HepG2 (cell line): Measurements from ENCODE around the gene CITED4. TPM values are rescaled to one million over a fixed set of nuclear protein-coding genes. Genes with fewer than 3 reads are reported as not detected.

ENCODE experiments used
- ATAC-seq: fragments of 200-7000 bp; cut with Tn5 transposase; 3 replicates; pipeline ENCODE4 v1.9.1; 2020; ENCODE audit warnings: mild to moderate bottlenecking, moderate library complexity
- BruUV-seq: library from RNA; stranded (reverse); fragments of 400-500 nt; replicated peaks from 2 replicates; lab custom pipeline; 2021; lab: Mats Ljungman, UMichigan
- CTCF ChIA-PET: fragments of 300-600 bp; formaldehyde crosslinking; extraction: SDS; loops from one replicate; lab custom pipeline; 2021; ENCODE audit warnings: low total read pairs, inconsistent platforms, low intra/inter-chr PET ratio; lab: Yijun Ruan, JAX
- POLR2A ChIA-PET: fragments of 350-600 bp; sonication (Branson Sonifier 250); formaldehyde crosslinking; loops from one replicate; lab custom pipeline; 2020; ENCODE audit warnings: antibody characterized with exemption, inconsistent platforms; lab: Yijun Ruan, JAX
- DNase-seq: peaks from one replicate; pipeline ENCODE4 v3.0.0-alpha.2; 2015; ENCODE audit warnings: low spot score
- FAIRE-seq: peaks from 3 replicates; lab custom pipeline; 2011; peaks lifted over from hg19 to GRCh38; lab: Jason Lieb, UNC
- H2AFZ ChIP-seq: one replicate; pipeline ENCODE4 v1.6.1; 2011; ENCODE audit warnings: low read length, inconsistent platforms
- H3K27ac ChIP-seq: fragments of 300-600 bp; 3 replicates; pipeline ENCODE4 v1.8.0; 2011; ENCODE audit warnings: mixed run types, mild to moderate bottlenecking, mixed read lengths, low read length, inconsistent platforms; ENCODE audit not compliant: insufficient read depth; ENCODE audit errors: extremely low read length
- H3K27me3 ChIP-seq, 2 experiments: fragments of 200-600 bp in 1 of 2; 2 replicates in 1 of 2; 3 replicates in 1 of 2; pipeline versions ENCODE4 v1.6.0 to v1.8.0; 2011; ENCODE audit warnings: low read length in 2 of 2, mild to moderate bottlenecking in 2 of 2, moderate library complexity in 2 of 2, inconsistent platforms in 1 of 2; ENCODE audit not compliant: insufficient read depth in 2 of 2, control insufficient read depth in 1 of 2
- H3K36me3 ChIP-seq, 2 experiments: fragments of 200-600 bp in 1 of 2; replicated peaks in 1 of 2; 2 replicates in 1 of 2; 3 replicates in 1 of 2; pipeline versions ENCODE4 v1.5.1 to v1.8.0; 2011; ENCODE audit warnings: low read length in 2 of 2, inconsistent platforms in 1 of 2; ENCODE audit not compliant: insufficient read depth in 2 of 2, control insufficient read depth in 1 of 2
- H3K4me1 ChIP-seq: 2 replicates; pipeline ENCODE4 v1.5.1; 2012; ENCODE audit warnings: low read length, inconsistent platforms; ENCODE audit not compliant: insufficient read depth
- H3K4me2 ChIP-seq: 2 replicates; pipeline ENCODE4 v1.6.0; 2011; ENCODE audit warnings: low read depth, low read length, inconsistent platforms
- H3K4me3 ChIP-seq, 3 experiments: fragments of 200-600 bp in 1 of 3; sonication (generic), shearing (Covaris generic) in 1 of 3; replicated peaks in 1 of 3; 2 replicates each; pipeline ENCODE4 v1.5.1; 2011 to 2016; ENCODE audit warnings: low read length in 3 of 3, inconsistent platforms in 2 of 3, low read depth in 2 of 3, mild to moderate bottlenecking in 2 of 3, control low read depth in 1 of 3, mixed read lengths in 1 of 3; ENCODE audit not compliant: insufficient read depth in 1 of 3
- H3K79me2 ChIP-seq: one replicate; pipeline ENCODE4 v1.6.1; 2011; ENCODE audit warnings: low read length, inconsistent platforms; ENCODE audit not compliant: insufficient read depth
- H3K9ac ChIP-seq: 2 replicates; pipeline ENCODE4 v1.6.0; 2011; ENCODE audit warnings: mild to moderate bottlenecking, low read depth, low read length, inconsistent platforms; ENCODE audit not compliant: insufficient read depth
- H3K9me3 ChIP-seq: 2 replicates; pipeline ENCODE4 v1.5.1; 2012; ENCODE audit warnings: mild to moderate bottlenecking, low read length
- H4K20me1 ChIP-seq: 2 replicates; pipeline ENCODE4 v1.6.0; 2011; ENCODE audit warnings: inconsistent platforms, mild to moderate bottlenecking, low read length, moderate library complexity; ENCODE audit not compliant: insufficient read depth
- WGBS: methylation state at CpG from one replicate; pipeline ENCODE4 v1.1.6; 2017; ENCODE audit warnings: low lambda C conversion rate; 5-methylcytosine and 5-hydroxymethylcytosine counted together
- in situ Hi-C: cut with HindIII; loops from 2 replicates; pipeline ENCODE4 v1.10.0; 2017; ENCODE audit warnings: low pct_unique_long_range_greater_than_20kb; ENCODE audit not compliant: extremely low pct_ligation_motif_present
- intact Hi-C: fragments of 100-400 bp; cut with micrococcal nuclease; formaldehyde crosslinking; loops from one replicate; pipeline ENCODE4 v1.10.0; 2022; ENCODE audit not compliant: unreplicated experiment
- polyA plus RNA-seq, 8 experiments: library from polyadenylated mRNA; depleted of rRNA in 3 of 8; stranded (reverse) in 7 of 8; unstranded in 1 of 8; fragments of >200 nt; fragmentation: Illumina TruSeq in 4 of 8; extraction: Trizol in 4 of 8; gene quantifications; 2 replicates each; pipeline versions ENCODE4 v1.2.1 to v1.2.3, GENCODE V29; 2011 to 2016; ENCODE audit warnings: low read depth in 4 of 8, missing spikeins in 1 of 8, mixed read lengths in 1 of 8; ENCODE audit not compliant: insufficient read depth in 1 of 8
- total RNA-seq, 5 experiments: library from RNA; depleted of rRNA; stranded (reverse); fragments of >200 nt; fragmentation: Illumina TruSeq; extraction: Trizol; gene quantifications; 2 replicates each; pipeline ENCODE4 v1.2.3, GENCODE V29; 2016; ENCODE audit warnings: low read depth in 1 of 5
- TF ChIP-seq, protein P1 (sequence below): sonication (generic); formaldehyde crosslinking; conservative IDR thresholded peaks from 2 replicates; pipeline ENCODE4 v1.8.0; 2022; ENCODE audit warnings: low read depth, missing genetic modification reagents
- TF ChIP-seq, protein P2 (sequence below), 2 experiments: fragments of 450-650 bp in 1 of 2; sonication (generic) in 1 of 2; formaldehyde crosslinking; IDR thresholded peaks; 2 replicates each; pipeline versions ENCODE4 v1.5.0 to v1.8.0; 2020 to 2022; ENCODE audit warnings: mild to moderate bottlenecking in 1 of 2, missing genetic modification reagents in 1 of 2
- TF ChIP-seq, protein P3 (sequence below): sonication (generic); formaldehyde crosslinking; IDR thresholded peaks from 2 replicates; pipeline ENCODE4 v1.4.0; 2020; ENCODE audit warnings: low read depth, missing genetic modification reagents

CITED4 gene
- total and polyA plus RNA-seq, 2 of the 13 experiments (the other 11 are each of a cell fraction or from before 2014, with no cell fraction given) = 1.5 to 9.9 TPM

GRCh38 chr1:40845895-40846294 is 16.3 kb downstream of the CITED4 start:
- POLR2A ChIA-PET = interaction anchor here (1.2 kb wide), 1 partner anchor 16 kb away, joined by 3 read pairs; the partner anchor contains the start of gene CITED4
- peaks cover 0 to 9% of the 10 kb centered on the region in 2 experiments; a peak in 2 of 5 replicates for H3K27me3 ChIP-seq
- no peaks in the 10 kb centered on the region for H3K36me3 ChIP-seq
- intact Hi-C loops = loop anchor here (5.0 to 10.0 kb wide), 2 partner anchors 51 to 74 kb away; no protein-coding TSS in a partner anchor
- H3K27ac ChIP-seq = no peak overlapping the region
- in situ Hi-C loops = loop anchor here (5.0 kb wide), 2 partner anchors 69 to 106 kb away; no protein-coding TSS in a partner anchor
- no peak overlapping the region for H2AFZ ChIP-seq
- peaks cover 24% of the 10 kb centered on the region; the same call in 1 of the 2 replicates for H3K4me1 ChIP-seq
- TF ChIP-seq, protein P1, sequence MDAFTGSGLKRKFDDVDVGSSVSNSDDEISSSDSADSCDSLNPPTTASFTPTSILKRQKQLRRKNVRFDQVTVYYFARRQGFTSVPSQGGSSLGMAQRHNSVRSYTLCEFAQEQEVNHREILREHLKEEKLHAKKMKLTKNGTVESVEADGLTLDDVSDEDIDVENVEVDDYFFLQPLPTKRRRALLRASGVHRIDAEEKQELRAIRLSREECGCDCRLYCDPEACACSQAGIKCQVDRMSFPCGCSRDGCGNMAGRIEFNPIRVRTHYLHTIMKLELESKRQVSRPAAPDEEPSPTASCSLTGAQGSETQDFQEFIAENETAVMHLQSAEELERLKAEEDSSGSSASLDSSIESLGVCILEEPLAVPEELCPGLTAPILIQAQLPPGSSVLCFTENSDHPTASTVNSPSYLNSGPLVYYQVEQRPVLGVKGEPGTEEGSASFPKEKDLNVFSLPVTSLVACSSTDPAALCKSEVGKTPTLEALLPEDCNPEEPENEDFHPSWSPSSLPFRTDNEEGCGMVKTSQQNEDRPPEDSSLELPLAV (CRISPR knock-in tag) = no peak
- TF ChIP-seq, protein P2, sequence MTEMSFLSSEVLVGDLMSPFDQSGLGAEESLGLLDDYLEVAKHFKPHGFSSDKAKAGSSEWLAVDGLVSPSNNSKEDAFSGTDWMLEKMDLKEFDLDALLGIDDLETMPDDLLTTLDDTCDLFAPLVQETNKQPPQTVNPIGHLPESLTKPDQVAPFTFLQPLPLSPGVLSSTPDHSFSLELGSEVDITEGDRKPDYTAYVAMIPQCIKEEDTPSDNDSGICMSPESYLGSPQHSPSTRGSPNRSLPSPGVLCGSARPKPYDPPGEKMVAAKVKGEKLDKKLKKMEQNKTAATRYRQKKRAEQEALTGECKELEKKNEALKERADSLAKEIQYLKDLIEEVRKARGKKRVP (CRISPR knock-in tag; IDR thresholded peaks at IDR 0.05) = no peak
- TF ChIP-seq, protein P3, sequence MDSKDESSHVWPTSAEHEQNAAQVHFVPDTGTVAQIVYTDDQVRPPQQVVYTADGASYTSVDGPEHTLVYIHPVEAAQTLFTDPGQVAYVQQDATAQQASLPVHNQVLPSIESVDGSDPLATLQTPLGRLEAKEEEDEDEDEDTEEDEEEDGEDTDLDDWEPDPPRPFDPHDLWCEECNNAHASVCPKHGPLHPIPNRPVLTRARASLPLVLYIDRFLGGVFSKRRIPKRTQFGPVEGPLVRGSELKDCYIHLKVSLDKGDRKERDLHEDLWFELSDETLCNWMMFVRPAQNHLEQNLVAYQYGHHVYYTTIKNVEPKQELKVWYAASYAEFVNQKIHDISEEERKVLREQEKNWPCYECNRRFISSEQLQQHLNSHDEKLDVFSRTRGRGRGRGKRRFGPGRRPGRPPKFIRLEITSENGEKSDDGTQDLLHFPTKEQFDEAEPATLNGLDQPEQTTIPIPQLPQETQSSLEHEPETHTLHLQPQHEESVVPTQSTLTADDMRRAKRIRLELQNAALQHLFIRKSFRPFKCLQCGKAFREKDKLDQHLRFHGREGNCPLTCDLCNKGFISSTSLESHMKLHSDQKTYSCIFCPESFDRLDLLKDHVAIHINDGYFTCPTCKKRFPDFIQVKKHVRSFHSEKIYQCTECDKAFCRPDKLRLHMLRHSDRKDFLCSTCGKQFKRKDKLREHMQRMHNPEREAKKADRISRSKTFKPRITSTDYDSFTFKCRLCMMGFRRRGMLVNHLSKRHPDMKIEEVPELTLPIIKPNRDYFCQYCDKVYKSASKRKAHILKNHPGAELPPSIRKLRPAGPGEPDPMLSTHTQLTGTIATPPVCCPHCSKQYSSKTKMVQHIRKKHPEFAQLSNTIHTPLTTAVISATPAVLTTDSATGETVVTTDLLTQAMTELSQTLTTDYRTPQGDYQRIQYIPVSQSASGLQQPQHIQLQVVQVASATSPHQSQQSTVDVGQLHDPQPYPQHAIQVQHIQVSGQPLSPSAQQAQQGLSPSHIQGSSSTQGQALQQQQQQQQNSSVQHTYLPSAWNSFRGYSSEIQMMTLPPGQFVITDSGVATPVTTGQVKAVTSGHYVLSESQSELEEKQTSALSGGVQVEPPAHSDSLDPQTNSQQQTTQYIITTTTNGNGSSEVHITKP (CRISPR knock-in tag) = no peak
- no peak overlapping the region for H3K4me2 ChIP-seq
- no peak for ATAC-seq
- DNase-seq = no peak
- H3K9me3 ChIP-seq = no peaks in the 10 kb centered on the region; the same call in 1 of the 2 replicates
- no peaks in the 10 kb centered on the region for H3K79me2 ChIP-seq
- no peaks in the 10 kb centered on the region for H4K20me1 ChIP-seq
- no peak overlapping the region for H3K4me3 ChIP-seq
- H3K9ac ChIP-seq = no peak overlapping the region
- WGBS = 100% methylated on average over 1 of the region's 1 CpG
- no TSS peak for BruUV-seq
- CTCF ChIA-PET = no interaction called here
- FAIRE-seq = no peak
